Kidney (tissue), 14 donors: ENCODE data around the gene FAF1. TPM values are rescaled to one million over a fixed set of nuclear protein-coding genes. Genes with fewer than 3 reads are reported as not detected.
A peak's percentile ranks its signal among the peaks of the same experiment; 100 is the strongest.

ENCODE experiments used
- DNase-seq, 5 donors: peaks; one replicate each; pipeline ENCODE4 v3.0.0-alpha.2; 2013 to 2020
- FAIRE-seq: peaks from 2 replicates; lab custom pipeline; 2012; peaks lifted over from hg19 to GRCh38; lab: Jason Lieb, UNC
- H3K27ac ChIP-seq, 2 donors: one replicate each; pipeline ENCODE4 v1.7.0; 2013; ENCODE audit warnings: low read depth in 2 of 2, low read length in 2 of 2, inconsistent platforms in 1 of 2
- H3K27me3 ChIP-seq: one replicate; pipeline ENCODE4 v1.7.1; 2013; ENCODE audit warnings: low read length, inconsistent platforms; ENCODE audit not compliant: control insufficient read depth, insufficient read depth
- H3K36me3 ChIP-seq, 3 donors: one replicate each; pipeline versions ENCODE4 v1.7.0 to v1.7.1; 2013; ENCODE audit warnings: low read length in 3 of 3, control low read depth in 1 of 3, inconsistent platforms in 1 of 3; ENCODE audit not compliant: insufficient read depth in 3 of 3, control insufficient read depth in 2 of 3
- H3K4me1 ChIP-seq, 3 donors: one replicate each; pipeline versions ENCODE4 v1.7.0 to v1.7.1; 2013; ENCODE audit warnings: low read length in 3 of 3, inconsistent platforms in 1 of 3, low read depth in 1 of 3; ENCODE audit not compliant: control insufficient read depth in 2 of 3, insufficient read depth in 2 of 3
- H3K4me3 ChIP-seq, 3 donors: one replicate each; pipeline versions ENCODE4 v1.7.0 to v1.8.1; 2013; ENCODE audit warnings: low read length in 3 of 3, control low read depth in 1 of 3, inconsistent platforms in 1 of 3
- H3K9ac ChIP-seq, 3 donors: one replicate each; pipeline versions ENCODE4 v1.7.0 to v1.7.1; 2013; ENCODE audit warnings: low read length in 3 of 3, control low read depth in 1 of 3, inconsistent platforms in 1 of 3
- H3K9me3 ChIP-seq, 3 donors: one replicate each; pipeline versions ENCODE4 v1.7.0 to v1.7.1; 2013; ENCODE audit warnings: low read length in 3 of 3, control low read depth in 1 of 3, inconsistent platforms in 1 of 3; ENCODE audit not compliant: control insufficient read depth in 2 of 3, insufficient read depth in 1 of 3
- CTCF ChIP-seq: IDR thresholded peaks from 3 replicates; pipeline ENCODE4 v1.5.1; 2012; ENCODE audit warnings: mild to moderate bottlenecking, moderate library complexity, borderline replicate concordance; ENCODE audit not compliant: insufficient read depth; ENCODE audit errors: extremely low read depth
- intact Hi-C: fragments of 100-400 bp; cut with DNase I; formaldehyde crosslinking; loops from one replicate; pipeline ENCODE4 v1.11.1; 2022
- polyA plus RNA-seq: library from polyadenylated mRNA; stranded (reverse); fragments of 350-450 nt; fragmentation: Illumina TruSeq; extraction: RNeasy Lipid Tissue Mini Kit (QIAGEN cat#74804); gene quantifications from one replicate; pipeline ENCODE4 v1.2.3, GENCODE V29; 2014; ENCODE audit warnings: low read depth, low replicate concordance; ENCODE audit not compliant: insufficient read depth
- total RNA-seq: library from RNA; stranded (reverse); fragmentation: NEBNext Ultra II Directional; extraction: Animal tissue kit (Norgen Biotek cat#: 25700); gene quantifications from one replicate; pipeline ENCODE4 v1.2.1, GENCODE V29; 2021
- donor health status: control.
- donor health status: control.
- donor health status: control.
- donor health status: control.
- donor health status: control.
- donor health status: DM: yes; HTN: yes; CAD: no.
- donor health status: Normal renal cell carcinoma (clear cell type).

FAF1 gene
- total and polyA plus RNA-seq, 2 donors from 2014 or later = 50.1 to 72.8 TPM

GRCh38 chr1:50707824-50708223 is 252.2 kb downstream of the FAF1 start:
- no peak overlapping the region for H3K9ac ChIP-seq
- peaks cover 0 to 6% (median 0%) of the 10 kb centered on the region in 3 donors for H3K4me1 ChIP-seq
- FAIRE-seq (no peak), DNase-seq (no peak)
- H3K4me3 ChIP-seq = no peak overlapping the region
- no peaks in the 10 kb centered on the region for H3K9me3 ChIP-seq
- H3K27ac ChIP-seq = no peak overlapping the region
- H3K27me3 ChIP-seq = no peaks in the 10 kb centered on the region
- no peak for TF ChIP-seq CTCF
- intact Hi-C loops = no loop called here
- H3K36me3 ChIP-seq = no peaks in the 10 kb centered on the region

GRCh38 chr1:50705699-50706098 is 254.4 kb downstream of the FAF1 start:
- no peaks in the 10 kb centered on the region for H3K36me3 ChIP-seq
- no peak for FAIRE-seq
- H3K4me3 ChIP-seq = no peak overlapping the region
- intact Hi-C loops = no loop called here
- no peak overlapping the region for H3K9ac ChIP-seq
- H3K27me3 ChIP-seq = no peaks in the 10 kb centered on the region
- no peak for TF ChIP-seq CTCF
- H3K4me1 ChIP-seq = peaks cover 0 to 6% (median 0%) of the 10 kb centered on the region in 3 donors
- no peak for DNase-seq
- H3K27ac ChIP-seq = no peak overlapping the region
- H3K9me3 ChIP-seq = no peaks in the 10 kb centered on the region

- no peaks in the 10 kb centered on the region for H3K27me3 ChIP-seq
- intact Hi-C loops = no loop called here
- no peak overlapping the region for H3K9ac ChIP-seq
- H3K36me3 ChIP-seq = no peaks in the 10 kb centered on the region
- no peak overlapping the region for H3K27ac ChIP-seq
- no peaks in the 10 kb centered on the region for H3K9me3 ChIP-seq
- FAIRE-seq = no peak
- DNase-seq = no peak
- no peak overlapping the region for H3K4me3 ChIP-seq
- no peak for TF ChIP-seq CTCF
- H3K4me1 ChIP-seq = peaks cover 0 to 6% (median 0%) of the 10 kb centered on the region in 3 donors
Observed at GRCh38 chr1:50705041-50705440, 255.0 kb downstream of the FAF1 start.

- peak; percentile 57 for TF ChIP-seq CTCF
Observed at GRCh38 chr1:50704126-50704525, 255.9 kb downstream of the FAF1 start.

More at GRCh38 chr1:50704126-50704525, 255.9 kb downstream of the FAF1 start:
- Histone ChIP-seq H3K9ac (no peak overlapping the region), H3K27me3 (no peaks in the 10 kb centered on the region), H3K27ac (no peak overlapping the region), H3K4me3 (no peak overlapping the region), H3K9me3 (no peaks in the 10 kb centered on the region), H3K36me3 (no peaks in the 10 kb centered on the region), H3K4me1 (peaks cover 0 to 6% (median 0%) of the 10 kb centered on the region in 3 donors)
- no peak for FAIRE-seq
- intact Hi-C loops = no loop called here
- peak in 2 of 5 donors; percentile 48 for DNase-seq
